Measurements from ENCODE around the gene EXO5.

EXO5 gene, protein sequence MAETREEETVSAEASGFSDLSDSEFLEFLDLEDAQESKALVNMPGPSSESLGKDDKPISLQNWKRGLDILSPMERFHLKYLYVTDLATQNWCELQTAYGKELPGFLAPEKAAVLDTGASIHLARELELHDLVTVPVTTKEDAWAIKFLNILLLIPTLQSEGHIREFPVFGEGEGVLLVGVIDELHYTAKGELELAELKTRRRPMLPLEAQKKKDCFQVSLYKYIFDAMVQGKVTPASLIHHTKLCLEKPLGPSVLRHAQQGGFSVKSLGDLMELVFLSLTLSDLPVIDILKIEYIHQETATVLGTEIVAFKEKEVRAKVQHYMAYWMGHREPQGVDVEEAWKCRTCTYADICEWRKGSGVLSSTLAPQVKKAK

GRCh38 chr1:40508375-40509341, at the start of gene EXO5:
Gene EXO5, plus strand, starts transcription at chr1:40508767. Its CDS starts 5,778 bp downstream, at chr1:40514545.
- TF ChIP-seq CTCF (IDR thresholded peaks at IDR 0.05) = no peak

DNA sequence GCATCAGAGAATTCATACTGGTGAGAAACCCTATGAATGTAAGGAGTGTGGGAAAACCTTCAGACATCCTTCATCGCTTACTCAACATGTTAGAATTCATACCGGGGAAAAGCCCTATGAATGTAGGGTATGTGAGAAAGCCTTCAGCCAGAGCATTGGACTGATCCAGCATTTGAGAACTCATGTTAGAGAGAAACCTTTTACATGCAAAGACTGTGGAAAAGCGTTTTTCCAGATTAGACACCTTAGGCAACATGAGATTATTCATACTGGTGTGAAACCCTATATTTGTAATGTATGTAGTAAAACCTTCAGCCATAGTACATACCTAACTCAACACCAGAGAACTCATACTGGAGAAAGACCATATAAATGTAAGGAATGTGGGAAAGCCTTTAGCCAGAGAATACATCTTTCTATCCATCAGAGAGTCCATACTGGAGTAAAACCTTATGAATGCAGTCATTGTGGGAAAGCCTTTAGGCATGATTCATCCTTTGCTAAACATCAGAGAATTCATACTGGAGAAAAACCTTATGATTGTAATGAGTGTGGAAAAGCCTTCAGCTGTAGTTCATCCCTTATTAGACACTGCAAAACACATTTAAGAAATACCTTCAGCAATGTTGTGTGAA, 45.5 kb upstream of the EXO5 start:
- TF ChIP-seq CTCF (IDR thresholded peaks at IDR 0.05) = no peak

GRCh38 chr1:40469327-40469726, 39.2 kb upstream of the EXO5 start:
- TF ChIP-seq CTCF (IDR thresholded peaks at IDR 0.05) = no peak

- no peak for TF ChIP-seq CTCF (IDR thresholded peaks at IDR 0.05)
Observed at GRCh38 chr1:40475268-40475667, 33.3 kb upstream of the EXO5 start.

DNA sequence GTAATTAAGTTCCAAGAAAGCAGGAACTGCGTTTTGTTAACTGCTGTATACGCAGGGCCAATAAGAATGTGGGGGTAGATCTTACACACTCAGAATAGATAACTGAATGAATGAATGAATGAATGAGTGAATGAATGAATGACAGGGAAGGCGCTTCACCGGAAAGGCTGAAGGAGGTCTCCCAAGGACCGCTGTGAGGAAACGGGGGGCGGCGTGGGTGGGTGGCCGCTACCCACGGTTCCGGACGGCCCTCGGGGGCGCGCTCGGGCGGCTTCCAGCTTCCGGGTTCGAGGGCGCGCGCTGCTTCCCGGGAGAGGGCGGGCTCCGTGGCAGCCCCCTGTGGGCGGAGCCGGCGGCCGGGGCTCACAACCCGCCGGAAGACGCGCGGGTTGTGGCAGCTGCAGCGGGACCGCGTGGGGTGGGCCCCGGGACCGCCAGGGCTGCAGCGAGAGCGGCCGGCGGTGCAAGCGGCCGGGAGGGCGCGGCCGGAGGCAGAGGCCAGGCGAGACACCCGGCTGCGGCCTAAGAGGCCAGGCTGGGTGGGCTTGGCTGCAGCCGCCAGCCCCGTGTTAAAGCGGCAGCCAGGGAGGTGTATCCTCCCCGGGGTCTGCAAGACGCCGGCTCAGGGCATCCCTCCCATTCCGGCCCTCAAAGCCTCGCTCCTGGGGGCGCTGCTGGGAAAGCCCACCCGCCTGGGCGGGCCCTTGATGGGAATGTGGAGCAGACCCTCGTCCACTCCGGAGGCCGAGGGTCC, 31.5 kb upstream of the EXO5 start, which contains the start of gene ZFP69:
ZFP69 (plus strand) TSS at position 367 of the 754 bp plus-strand sequence. CDS start 2,072 bp downstream, outside the sequence.
- TF ChIP-seq CTCF (IDR thresholded peaks at IDR 0.05) = no peak

DNA sequence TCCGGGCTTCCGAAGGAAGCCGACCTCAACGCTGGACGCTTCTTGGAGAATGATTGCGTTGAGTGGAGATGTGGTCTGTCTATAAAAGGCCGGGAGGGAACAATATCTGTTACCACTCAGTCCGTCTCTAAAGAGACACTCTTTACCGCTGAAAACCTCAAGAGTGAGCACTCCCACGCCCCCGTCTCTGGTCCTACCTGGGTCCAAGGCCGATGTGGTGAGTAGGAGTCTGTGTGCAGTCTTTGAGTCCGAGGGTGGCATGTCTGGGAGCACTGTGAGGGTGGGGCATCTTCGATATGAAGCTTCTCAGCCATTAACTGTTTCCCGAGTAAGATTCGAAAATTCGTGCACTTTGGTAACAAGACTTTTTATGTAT, 30.9 kb upstream of the EXO5 start:
- no peak for TF ChIP-seq CTCF (IDR thresholded peaks at IDR 0.05)

DNA sequence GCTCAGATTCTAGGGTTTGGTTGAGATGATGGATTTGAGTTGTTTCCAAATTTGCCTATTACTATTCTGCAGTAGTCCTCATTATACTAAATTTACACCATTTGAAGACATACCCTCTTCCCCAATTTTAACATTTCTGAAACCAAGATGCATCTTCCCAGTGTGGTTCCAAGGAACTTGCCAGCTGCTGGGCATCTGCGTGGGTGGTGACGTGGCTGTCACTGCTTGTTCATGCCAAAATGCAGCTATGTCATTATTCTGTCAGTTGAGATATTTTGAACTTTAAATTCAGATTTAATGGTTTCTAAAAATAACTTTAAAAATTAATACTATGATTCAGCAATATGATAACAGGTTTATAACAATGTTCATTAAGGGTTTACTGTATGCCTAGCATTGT, 30.3 kb upstream of the EXO5 start:
- no peak for TF ChIP-seq CTCF (IDR thresholded peaks at IDR 0.05)

All from LNCAP (cell line).